ENCODE results near the gene GSS. TPM values are rescaled to one million over a fixed set of nuclear protein-coding genes. Genes with fewer than 3 reads are reported as not detected.

GSS gene
- total RNA-seq, 1 donor from 2014 or later, result 47.9 TPM

DNA sequence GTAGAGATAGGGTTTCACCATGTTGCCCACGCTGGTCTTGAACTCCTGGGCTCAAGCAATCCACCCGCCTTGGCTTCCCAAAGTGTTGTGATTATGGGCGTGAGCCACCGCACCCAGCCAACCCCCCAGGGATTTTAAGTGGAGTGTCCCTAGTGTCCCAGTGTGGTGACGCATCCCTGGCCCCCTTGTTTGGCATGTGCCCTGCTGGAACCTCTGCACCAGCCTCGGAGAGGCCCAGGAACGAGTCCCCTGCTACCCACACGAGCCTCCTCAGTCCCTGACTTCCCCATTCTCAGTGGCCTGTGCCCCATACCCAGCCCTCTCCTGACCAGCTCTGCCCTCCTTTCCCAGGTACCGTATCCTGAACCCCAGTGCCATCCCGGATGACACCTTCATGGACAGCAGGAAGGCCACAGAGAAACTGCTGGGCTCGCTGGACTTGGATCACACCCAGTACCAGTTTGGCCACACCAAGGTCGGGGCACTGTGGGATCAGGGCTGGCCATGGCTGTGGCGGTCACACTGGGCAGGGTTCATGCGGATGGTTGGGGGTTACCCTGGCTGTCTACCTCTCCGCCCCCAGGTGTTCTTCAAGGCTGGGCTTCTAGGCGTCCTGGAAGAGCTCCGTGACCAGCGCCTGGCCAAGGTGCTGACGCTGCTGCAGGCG, 37.3 kb upstream of the GSS start:
- TF ChIP-seq POLR2A (IDR thresholded peaks at IDR 0.05) (no peak), POLR2AphosphoS5 (IDR thresholded peaks at IDR 0.05; ENCODE audit: insufficient read depth in 1 of 2, low read depth in 1 of 2) (no peak)
- TF ChIP-seq, protein P1, sequence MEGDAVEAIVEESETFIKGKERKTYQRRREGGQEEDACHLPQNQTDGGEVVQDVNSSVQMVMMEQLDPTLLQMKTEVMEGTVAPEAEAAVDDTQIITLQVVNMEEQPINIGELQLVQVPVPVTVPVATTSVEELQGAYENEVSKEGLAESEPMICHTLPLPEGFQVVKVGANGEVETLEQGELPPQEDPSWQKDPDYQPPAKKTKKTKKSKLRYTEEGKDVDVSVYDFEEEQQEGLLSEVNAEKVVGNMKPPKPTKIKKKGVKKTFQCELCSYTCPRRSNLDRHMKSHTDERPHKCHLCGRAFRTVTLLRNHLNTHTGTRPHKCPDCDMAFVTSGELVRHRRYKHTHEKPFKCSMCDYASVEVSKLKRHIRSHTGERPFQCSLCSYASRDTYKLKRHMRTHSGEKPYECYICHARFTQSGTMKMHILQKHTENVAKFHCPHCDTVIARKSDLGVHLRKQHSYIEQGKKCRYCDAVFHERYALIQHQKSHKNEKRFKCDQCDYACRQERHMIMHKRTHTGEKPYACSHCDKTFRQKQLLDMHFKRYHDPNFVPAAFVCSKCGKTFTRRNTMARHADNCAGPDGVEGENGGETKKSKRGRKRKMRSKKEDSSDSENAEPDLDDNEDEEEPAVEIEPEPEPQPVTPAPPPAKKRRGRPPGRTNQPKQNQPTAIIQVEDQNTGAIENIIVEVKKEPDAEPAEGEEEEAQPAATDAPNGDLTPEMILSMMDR (IDR thresholded peaks at IDR 0.05), result no peak
- Histone ChIP-seq H3K4me3 (no peak overlapping the region), H3K36me3 (peaks cover 0 to 22% of the 10 kb centered on the region in 2 donors), H3K27me3 (no peaks in the 10 kb centered on the region), H3K4me1 (peaks cover 2% of the 10 kb centered on the region), H3K9me3 (no peaks in the 10 kb centered on the region), H3K27ac (no peak overlapping the region)
- intact Hi-C loops (cut with DNase I), result no loop called here
- no peak for DNase-seq (ENCODE audit: extremely low spot score in 2 of 2)

DNA sequence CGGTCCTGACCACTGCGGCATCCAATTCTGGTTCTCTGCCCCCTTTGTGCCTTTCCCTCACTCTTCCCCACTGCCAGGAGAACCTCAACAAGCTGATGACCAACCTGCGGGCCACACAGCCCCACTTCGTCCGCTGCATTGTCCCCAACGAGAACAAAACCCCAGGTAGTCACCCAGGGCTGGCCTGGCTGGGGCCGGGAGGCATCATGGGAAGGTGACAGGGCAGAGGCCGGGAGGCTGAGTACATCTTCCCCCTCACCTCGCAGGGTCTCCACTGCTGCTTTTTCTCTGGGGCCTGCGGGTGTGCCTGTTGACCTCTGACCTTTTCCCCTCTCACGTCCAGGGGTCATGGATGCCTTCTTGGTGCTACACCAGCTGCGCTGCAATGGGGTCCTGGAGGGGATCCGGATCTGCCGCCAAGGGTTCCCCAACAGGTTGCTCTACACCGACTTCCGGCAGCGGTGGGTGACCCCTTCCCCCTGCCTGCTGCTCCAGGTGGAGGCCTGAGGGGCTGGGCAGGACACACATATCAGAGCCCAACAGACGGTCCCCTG, 35.1 kb upstream of the GSS start:
- H3K4me1 ChIP-seq, result peaks cover 8% of the 10 kb centered on the region
- H3K27me3 ChIP-seq, result no peaks in the 10 kb centered on the region
- no peak for TF ChIP-seq POLR2A (IDR thresholded peaks at IDR 0.05)
- no peak for TF ChIP-seq POLR2AphosphoS5 (IDR thresholded peaks at IDR 0.05; ENCODE audit: insufficient read depth in 1 of 2, low read depth in 1 of 2)
- intact Hi-C loops (cut with DNase I), result no loop called here
- no peak overlapping the region for H3K4me3 ChIP-seq
- no peaks in the 10 kb centered on the region for H3K9me3 ChIP-seq
- peaks cover 0 to 14% of the 10 kb centered on the region in 2 donors for H3K36me3 ChIP-seq
- DNase-seq (ENCODE audit: extremely low spot score in 2 of 2), result no peak
- no peak overlapping the region for H3K27ac ChIP-seq

DNA sequence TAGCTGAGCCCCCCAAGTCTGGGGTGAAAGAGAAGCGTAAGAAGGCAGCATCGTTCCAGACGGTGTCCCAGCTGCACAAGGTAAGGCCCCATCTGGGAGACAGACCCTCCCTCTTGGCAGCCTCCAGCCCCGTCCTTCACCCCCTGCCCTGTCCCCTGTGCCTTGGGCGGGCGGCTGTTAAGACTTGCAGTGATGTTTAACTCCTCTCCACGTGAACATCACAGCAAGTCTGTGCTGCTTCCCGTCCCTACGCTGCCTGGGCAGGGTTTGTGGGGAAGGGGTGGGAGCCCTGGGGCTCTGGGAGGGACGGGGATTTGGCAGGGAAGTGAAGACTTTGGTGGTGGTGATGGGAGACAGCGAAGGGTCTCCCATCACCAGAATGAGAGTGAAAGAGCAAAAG, 34.6 kb upstream of the GSS start:
- TF ChIP-seq, protein P1 (IDR thresholded peaks at IDR 0.05), result no peak
- no peak for TF ChIP-seq POLR2A (IDR thresholded peaks at IDR 0.05)
- TF ChIP-seq POLR2AphosphoS5 (IDR thresholded peaks at IDR 0.05; ENCODE audit: insufficient read depth in 1 of 2, low read depth in 1 of 2), result no peak
- H3K27ac ChIP-seq, result no peak overlapping the region
- DNase-seq (ENCODE audit: extremely low spot score in 2 of 2), result no peak
- H3K4me3 ChIP-seq, result no peak overlapping the region
- H3K36me3 ChIP-seq, result peaks cover 0 to 11% of the 10 kb centered on the region in 2 donors
- peaks cover 8% of the 10 kb centered on the region for H3K4me1 ChIP-seq
- no peaks in the 10 kb centered on the region for H3K27me3 ChIP-seq
- no peaks in the 10 kb centered on the region for H3K9me3 ChIP-seq
- intact Hi-C loops (cut with DNase I), result no loop called here

DNA sequence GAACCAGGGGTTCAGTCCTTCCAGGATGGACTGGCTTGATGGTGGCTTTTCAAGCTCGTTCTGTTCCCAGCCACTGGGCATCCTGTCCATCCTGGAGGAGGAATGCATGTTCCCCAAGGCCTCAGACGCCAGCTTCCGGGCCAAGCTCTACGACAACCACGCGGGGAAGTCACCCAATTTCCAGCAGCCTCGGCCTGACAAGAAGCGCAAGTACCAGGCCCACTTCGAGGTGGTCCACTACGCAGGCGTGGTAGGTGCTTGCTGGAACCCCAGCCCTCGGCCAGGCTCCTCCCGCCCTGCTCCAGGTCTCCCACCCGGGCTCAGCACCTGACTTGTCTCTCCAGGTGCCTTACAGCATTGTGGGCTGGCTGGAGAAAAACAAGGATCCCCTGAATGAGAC, 34.1 kb upstream of the GSS start:
- Histone ChIP-seq H3K4me1 (peaks cover 8% of the 10 kb centered on the region), H3K4me3 (no peak overlapping the region), H3K27ac (no peak overlapping the region), H3K9me3 (no peaks in the 10 kb centered on the region), H3K36me3 (peaks cover 0 to 11% of the 10 kb centered on the region in 2 donors), H3K27me3 (no peaks in the 10 kb centered on the region)
- TF ChIP-seq, protein P1 (IDR thresholded peaks at IDR 0.05), result no peak
- no peak for TF ChIP-seq POLR2A (IDR thresholded peaks at IDR 0.05)
- no peak for TF ChIP-seq POLR2AphosphoS5 (IDR thresholded peaks at IDR 0.05; ENCODE audit: insufficient read depth in 1 of 2, low read depth in 1 of 2)
- no peak for DNase-seq (ENCODE audit: extremely low spot score in 2 of 2)
- intact Hi-C loops (cut with DNase I), result no loop called here

DNA sequence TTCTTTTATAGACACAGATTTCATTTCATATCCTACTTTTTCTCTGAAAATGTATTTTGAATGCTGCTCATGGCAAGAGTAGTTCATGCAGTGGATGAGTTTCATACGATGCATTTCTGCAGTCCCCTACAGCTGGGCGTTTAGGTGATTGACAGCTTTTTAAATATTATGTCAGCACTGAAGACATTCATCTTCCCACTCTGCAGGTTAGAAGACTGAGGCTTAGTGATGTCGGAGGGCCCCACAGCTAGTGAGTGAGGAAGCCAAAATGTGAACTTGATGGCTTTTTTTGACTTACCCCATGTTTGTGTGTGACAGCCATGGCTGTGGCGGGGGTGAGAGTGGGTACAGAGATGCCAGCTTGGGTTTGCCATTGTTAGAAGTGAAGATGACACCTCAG, 33.5 kb upstream of the GSS start:
- Histone ChIP-seq H3K4me3 (no peak overlapping the region), H3K27me3 (no peaks in the 10 kb centered on the region), H3K9me3 (no peaks in the 10 kb centered on the region), H3K27ac (no peak overlapping the region), H3K4me1 (peaks cover 8% of the 10 kb centered on the region), H3K36me3 (peaks cover 0 to 9% of the 10 kb centered on the region in 2 donors)
- TF ChIP-seq POLR2A (IDR thresholded peaks at IDR 0.05) (no peak), POLR2AphosphoS5 (IDR thresholded peaks at IDR 0.05; ENCODE audit: insufficient read depth in 1 of 2, low read depth in 1 of 2) (no peak)
- TF ChIP-seq, protein P1 (IDR thresholded peaks at IDR 0.05), result no peak
- no peak for DNase-seq (ENCODE audit: extremely low spot score in 2 of 2)
- intact Hi-C loops (cut with DNase I), result no loop called here
